ENCODE data around the gene E2F8. TPM values are rescaled to one million over a fixed set of nuclear protein-coding genes. Genes with fewer than 3 reads are reported as not detected.

Gene E2F8
- total RNA-seq, 1 donor from 2014 or later: 0.27 TPM

GRCh38 chr11:19218786-19219460 lies 21.8 kb downstream of the E2F8 start:
- H3K36me3 Mint-ChIP-seq (ENCODE audit: low read depth, unreplicated experiment): no peaks in the 10 kb centered on the region
- Histone ChIP-seq H3K36me3 (ENCODE audit: insufficient read depth, low read length) (no peaks in the 10 kb centered on the region), H3K79me2 (ENCODE audit: insufficient read depth, low read length) (no peaks in the 10 kb centered on the region), H4K20me1 (ENCODE audit: insufficient read depth, low read length) (no peaks in the 10 kb centered on the region), H3K9me3 (ENCODE audit: insufficient read depth, low read depth, low read length) (no peaks in the 10 kb centered on the region), H3K27ac (ENCODE audit: low read depth, low read length) (no peak overlapping the region), H3K9ac (ENCODE audit: low read length) (no peak overlapping the region), H3K4me3 (ENCODE audit: insufficient read depth, low read depth, low read length) (no peak overlapping the region), H2AFZ (ENCODE audit: low read depth, low read length) (no peak overlapping the region), H3K4me2 (ENCODE audit: low read length) (no peak overlapping the region), H3K4me1 (ENCODE audit: insufficient read depth, low read length) (no peaks in the 10 kb centered on the region), H3K27me3 (ENCODE audit: insufficient read depth, low read length) (peaks cover 2% of the 10 kb centered on the region)
- H3K4me3 Mint-ChIP-seq (ENCODE audit: unreplicated experiment): no peak overlapping the region
- FAIRE-seq (no peak), DNase-seq (ENCODE audit: low read depth) (no peak)
- peaks cover 4% of the 10 kb centered on the region for H3K4me1 Mint-ChIP-seq (ENCODE audit: low read depth, unreplicated experiment)
- H3K27ac Mint-ChIP-seq (ENCODE audit: unreplicated experiment): no peak overlapping the region
- H3K27me3 Mint-ChIP-seq (ENCODE audit: low read depth, unreplicated experiment): peaks cover 10% of the 10 kb centered on the region
- TF ChIP-seq, protein P1, sequence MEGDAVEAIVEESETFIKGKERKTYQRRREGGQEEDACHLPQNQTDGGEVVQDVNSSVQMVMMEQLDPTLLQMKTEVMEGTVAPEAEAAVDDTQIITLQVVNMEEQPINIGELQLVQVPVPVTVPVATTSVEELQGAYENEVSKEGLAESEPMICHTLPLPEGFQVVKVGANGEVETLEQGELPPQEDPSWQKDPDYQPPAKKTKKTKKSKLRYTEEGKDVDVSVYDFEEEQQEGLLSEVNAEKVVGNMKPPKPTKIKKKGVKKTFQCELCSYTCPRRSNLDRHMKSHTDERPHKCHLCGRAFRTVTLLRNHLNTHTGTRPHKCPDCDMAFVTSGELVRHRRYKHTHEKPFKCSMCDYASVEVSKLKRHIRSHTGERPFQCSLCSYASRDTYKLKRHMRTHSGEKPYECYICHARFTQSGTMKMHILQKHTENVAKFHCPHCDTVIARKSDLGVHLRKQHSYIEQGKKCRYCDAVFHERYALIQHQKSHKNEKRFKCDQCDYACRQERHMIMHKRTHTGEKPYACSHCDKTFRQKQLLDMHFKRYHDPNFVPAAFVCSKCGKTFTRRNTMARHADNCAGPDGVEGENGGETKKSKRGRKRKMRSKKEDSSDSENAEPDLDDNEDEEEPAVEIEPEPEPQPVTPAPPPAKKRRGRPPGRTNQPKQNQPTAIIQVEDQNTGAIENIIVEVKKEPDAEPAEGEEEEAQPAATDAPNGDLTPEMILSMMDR (IDR thresholded peaks at IDR 0.05; ENCODE audit: insufficient read depth, low read depth, low read length): no peak
- no peak for TF ChIP-seq EZH2 (IDR thresholded peaks at IDR 0.05; ENCODE audit: insufficient read depth, low read length)
- H3K9me3 Mint-ChIP-seq (ENCODE audit: unreplicated experiment): no peaks in the 10 kb centered on the region

DNA sequence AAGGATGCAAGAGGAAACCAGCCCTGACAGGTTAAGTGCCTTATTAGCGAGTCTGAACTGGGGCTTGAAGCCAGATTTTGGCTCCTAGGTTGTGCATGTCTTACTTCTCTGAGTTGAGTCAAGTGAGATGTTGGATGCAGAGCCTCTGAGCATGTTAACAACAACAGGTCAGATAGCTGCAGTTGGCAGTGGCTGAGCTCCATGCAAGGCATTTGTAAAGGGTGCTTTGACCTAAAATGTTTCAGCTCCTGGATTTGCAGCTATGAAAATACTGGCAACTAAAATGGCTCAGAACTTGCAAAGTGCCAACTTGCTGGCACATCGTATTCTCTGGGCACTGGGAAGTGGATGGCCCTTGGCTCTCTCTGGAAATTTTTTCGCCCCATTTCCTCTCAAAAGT lies 22.5 kb downstream of the E2F8 start:
- H3K4me3 ChIP-seq (ENCODE audit: insufficient read depth, low read depth, low read length): no peak overlapping the region
- no peaks in the 10 kb centered on the region for H3K36me3 ChIP-seq (ENCODE audit: insufficient read depth, low read length)
- H3K36me3 Mint-ChIP-seq (ENCODE audit: low read depth, unreplicated experiment): no peaks in the 10 kb centered on the region
- H3K79me2 ChIP-seq (ENCODE audit: insufficient read depth, low read length): no peaks in the 10 kb centered on the region
- FAIRE-seq (no peak), DNase-seq (ENCODE audit: low read depth) (no peak)
- H3K4me3 Mint-ChIP-seq (ENCODE audit: unreplicated experiment): no peak overlapping the region
- no peaks in the 10 kb centered on the region for H3K9me3 ChIP-seq (ENCODE audit: insufficient read depth, low read depth, low read length)
- H3K9ac ChIP-seq (ENCODE audit: low read length): no peak overlapping the region
- peaks cover 10% of the 10 kb centered on the region for H3K27me3 Mint-ChIP-seq (ENCODE audit: low read depth, unreplicated experiment)
- H3K27ac ChIP-seq (ENCODE audit: low read depth, low read length): no peak overlapping the region
- no peak overlapping the region for H3K27ac Mint-ChIP-seq (ENCODE audit: unreplicated experiment)
- TF ChIP-seq EZH2 (IDR thresholded peaks at IDR 0.05; ENCODE audit: insufficient read depth, low read length): no peak
- TF ChIP-seq, protein P1 (IDR thresholded peaks at IDR 0.05; ENCODE audit: insufficient read depth, low read depth, low read length): no peak
- H2AFZ ChIP-seq (ENCODE audit: low read depth, low read length): no peak overlapping the region
- H3K4me1 Mint-ChIP-seq (ENCODE audit: low read depth, unreplicated experiment): peaks cover 4% of the 10 kb centered on the region
- no peaks in the 10 kb centered on the region for H4K20me1 ChIP-seq (ENCODE audit: insufficient read depth, low read length)
- no peaks in the 10 kb centered on the region for H3K4me1 ChIP-seq (ENCODE audit: insufficient read depth, low read length)
- no peaks in the 10 kb centered on the region for H3K9me3 Mint-ChIP-seq (ENCODE audit: unreplicated experiment)
- H3K4me2 ChIP-seq (ENCODE audit: low read length): no peak overlapping the region
- peaks cover 4% of the 10 kb centered on the region for H3K27me3 ChIP-seq (ENCODE audit: insufficient read depth, low read length)

GRCh38 chr11:19216709-19217374 lies 23.9 kb downstream of the E2F8 start:
- Histone ChIP-seq H3K4me1 (ENCODE audit: insufficient read depth, low read length) (no peaks in the 10 kb centered on the region), H4K20me1 (ENCODE audit: insufficient read depth, low read length) (no peaks in the 10 kb centered on the region), H3K79me2 (ENCODE audit: insufficient read depth, low read length) (no peaks in the 10 kb centered on the region), H3K4me2 (ENCODE audit: low read length) (no peak overlapping the region), H3K27ac (ENCODE audit: low read depth, low read length) (no peak overlapping the region), H3K27me3 (ENCODE audit: insufficient read depth, low read length) (peaks cover 6% of the 10 kb centered on the region), H2AFZ (ENCODE audit: low read depth, low read length) (no peak overlapping the region), H3K9me3 (ENCODE audit: insufficient read depth, low read depth, low read length) (no peaks in the 10 kb centered on the region), H3K36me3 (ENCODE audit: insufficient read depth, low read length) (no peaks in the 10 kb centered on the region), H3K9ac (ENCODE audit: low read length) (no peak overlapping the region), H3K4me3 (ENCODE audit: insufficient read depth, low read depth, low read length) (no peak overlapping the region)
- FAIRE-seq (no peak), DNase-seq (ENCODE audit: low read depth) (no peak)
- Mint-ChIP-seq H3K9me3 (ENCODE audit: unreplicated experiment) (no peaks in the 10 kb centered on the region), H3K36me3 (ENCODE audit: low read depth, unreplicated experiment) (no peaks in the 10 kb centered on the region), H3K4me1 (ENCODE audit: low read depth, unreplicated experiment) (peaks cover 4% of the 10 kb centered on the region), H3K27ac (ENCODE audit: unreplicated experiment) (no peak overlapping the region), H3K27me3 (ENCODE audit: low read depth, unreplicated experiment) (peaks cover 10% of the 10 kb centered on the region), H3K4me3 (ENCODE audit: unreplicated experiment) (no peak overlapping the region)
- no peak for TF ChIP-seq EZH2 (IDR thresholded peaks at IDR 0.05; ENCODE audit: insufficient read depth, low read length)
- TF ChIP-seq, protein P1 (IDR thresholded peaks at IDR 0.05; ENCODE audit: insufficient read depth, low read depth, low read length): no peak
